ENCODE measurements around the gene ABHD12. TPM values are rescaled to one million over a fixed set of nuclear protein-coding genes. Genes with fewer than 3 reads are reported as not detected.
A peak's percentile ranks its signal among the peaks of the same experiment; 100 is the strongest.

Gene ABHD12
- total RNA-seq, 2 experiments from 2014 or later: 13.4 to 17.0 TPM

- no peak overlapping the region for H3K4me3 ChIP-seq (ENCODE audit: low read length)
- no peak for TF ChIP-seq CTCF (IDR thresholded peaks at IDR 0.05)
- no peaks in the 10 kb centered on the region for H3K4me1 ChIP-seq (ENCODE audit: insufficient read depth, low read length)
- no peak overlapping the region for H3K27ac ChIP-seq (ENCODE audit: low read depth in 1 of 2, low read length in 2 of 2)
- Mint-ChIP-seq H3K27me3 (no peaks in the 10 kb centered on the region), H3K36me3 (ENCODE audit: low read depth) (peaks cover 75% of the 10 kb centered on the region), H3K27ac (no peak overlapping the region), H3K4me3 (no peak overlapping the region), H3K9me3 (no peaks in the 10 kb centered on the region), H3K4me1 (ENCODE audit: low read depth) (no peaks in the 10 kb centered on the region)
- intact Hi-C loops (cut with DNase I, micrococcal nuclease): no loop called here
- CTCF ChIA-PET: no interaction called here
- POLR2A ChIA-PET: no interaction called here
- DNase-seq (peak in 1 of 14 experiments; percentile 28), ATAC-seq (ENCODE audit: poor library complexity) (no peak)
- no peaks in the 10 kb centered on the region for H3K27me3 ChIP-seq (ENCODE audit: control insufficient read depth in 1 of 2, insufficient read depth in 2 of 2, low read length in 2 of 2)
- H3K9me3 ChIP-seq (ENCODE audit: control insufficient read depth in 1 of 2, insufficient read depth in 1 of 2, low read length in 2 of 2): no peaks in the 10 kb centered on the region
- peaks cover 75% of the 10 kb centered on the region for H3K36me3 ChIP-seq (ENCODE audit: insufficient read depth, low read length)
Observed at GRCh38 chr20:25275813-25276532, 114.7 kb downstream of the ABHD12 start.

GRCh38 chr20:25274891-25275812 is 115.5 kb downstream of the ABHD12 start:
- no peak for TF ChIP-seq CTCF (IDR thresholded peaks at IDR 0.05)
- intact Hi-C loops (cut with DNase I, micrococcal nuclease): no loop called here
- CTCF ChIA-PET: no interaction called here
- H3K4me3 ChIP-seq (ENCODE audit: low read length): no peak overlapping the region
- no peak overlapping the region for H3K27ac ChIP-seq (ENCODE audit: low read depth in 1 of 2, low read length in 2 of 2)
- H3K27me3 ChIP-seq (ENCODE audit: control insufficient read depth in 1 of 2, insufficient read depth in 2 of 2, low read length in 2 of 2): no peaks in the 10 kb centered on the region
- peaks cover 72% of the 10 kb centered on the region for H3K36me3 Mint-ChIP-seq (ENCODE audit: low read depth)
- no peaks in the 10 kb centered on the region for H3K27me3 Mint-ChIP-seq
- no peak overlapping the region for H3K4me3 Mint-ChIP-seq
- peaks cover 72% of the 10 kb centered on the region for H3K36me3 ChIP-seq (ENCODE audit: insufficient read depth, low read length)
- DNase-seq (peak in 1 of 14 experiments; percentile 31), ATAC-seq (ENCODE audit: poor library complexity) (no peak)
- H3K4me1 Mint-ChIP-seq (ENCODE audit: low read depth): no peaks in the 10 kb centered on the region
- no peaks in the 10 kb centered on the region for H3K4me1 ChIP-seq (ENCODE audit: insufficient read depth, low read length)
- no peak overlapping the region for H3K27ac Mint-ChIP-seq
- H3K9me3 Mint-ChIP-seq: no peaks in the 10 kb centered on the region
- no peaks in the 10 kb centered on the region for H3K9me3 ChIP-seq (ENCODE audit: control insufficient read depth in 1 of 2, insufficient read depth in 1 of 2, low read length in 2 of 2)
- POLR2A ChIA-PET: no interaction called here

GRCh38 chr20:25274481-25274880 is 116.2 kb downstream of the ABHD12 start:
- Mint-ChIP-seq H3K36me3 (ENCODE audit: low read depth) (peaks cover 71% of the 10 kb centered on the region), H3K9me3 (no peaks in the 10 kb centered on the region), H3K4me1 (ENCODE audit: low read depth) (no peaks in the 10 kb centered on the region), H3K27ac (no peak overlapping the region), H3K27me3 (no peaks in the 10 kb centered on the region), H3K4me3 (no peak overlapping the region)
- H3K4me1 ChIP-seq (ENCODE audit: insufficient read depth, low read length): no peaks in the 10 kb centered on the region
- H3K27ac ChIP-seq (ENCODE audit: low read depth in 1 of 2, low read length in 2 of 2): no peak overlapping the region
- H3K9me3 ChIP-seq (ENCODE audit: control insufficient read depth in 1 of 2, insufficient read depth in 1 of 2, low read length in 2 of 2): no peaks in the 10 kb centered on the region
- peaks cover 70% of the 10 kb centered on the region for H3K36me3 ChIP-seq (ENCODE audit: insufficient read depth, low read length)
- intact Hi-C loops (cut with DNase I, micrococcal nuclease): no loop called here
- no peak for TF ChIP-seq CTCF (IDR thresholded peaks at IDR 0.05)
- ATAC-seq (ENCODE audit: poor library complexity) (no peak), DNase-seq (peak in 1 of 14 experiments; percentile 25)
- H3K4me3 ChIP-seq (ENCODE audit: low read length): no peak overlapping the region
- POLR2A ChIA-PET: no interaction called here
- no peaks in the 10 kb centered on the region for H3K27me3 ChIP-seq (ENCODE audit: control insufficient read depth in 1 of 2, insufficient read depth in 2 of 2, low read length in 2 of 2)
- CTCF ChIA-PET: no interaction called here
